ENCODE data around the gene ANKRD16. TPM values are rescaled to one million over a fixed set of nuclear protein-coding genes. Genes with fewer than 3 reads are reported as not detected.

The ANKRD16 gene
- total and polyA plus RNA-seq, 2 of the 8 experiments (the other 6 are each of a cell fraction or from before 2014, with no cell fraction given) = 8.2 to 12.7 TPM

DNA sequence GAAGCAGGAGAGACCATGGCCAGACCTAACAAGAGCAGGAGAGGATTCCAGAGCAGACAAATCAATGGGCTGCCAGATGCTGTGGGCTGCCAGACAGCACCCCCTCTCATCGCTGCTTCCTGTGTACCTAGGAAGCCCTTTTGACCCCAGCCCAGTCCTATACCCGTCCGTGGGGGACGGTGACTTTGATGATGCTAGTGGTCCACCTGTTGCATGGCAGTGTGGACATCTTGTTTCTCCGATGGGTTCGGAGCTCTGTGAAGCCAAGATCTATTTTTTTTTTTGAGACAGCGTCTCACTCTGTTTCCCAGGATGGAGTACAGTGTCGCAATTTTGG lies 58.3 kb downstream of the ANKRD16 start (continued):
- TF ChIP-seq RFX5 (IDR thresholded peaks at IDR 0.05; ENCODE audit: borderline replicate concordance, low read depth, low read length) (no peak), TAF1 (IDR thresholded peaks at IDR 0.05; ENCODE audit: low read depth, low read length) (no peak), POU5F1 (IDR thresholded peaks at IDR 0.05; ENCODE audit: low read depth, low read length) (no peak), CHD1 (IDR thresholded peaks at IDR 0.05; ENCODE audit: low read depth, low read length) (no peak), CTBP2 (IDR thresholded peaks at IDR 0.05; ENCODE audit: borderline replicate concordance, insufficient read depth, insufficient read length, low read length) (no peak), KDM1A (IDR thresholded peaks at IDR 0.05; ENCODE audit: borderline replicate concordance, low read length) (no peak), SIRT6 (IDR thresholded peaks at IDR 0.05; ENCODE audit: low read length) (no peak), RXRA (IDR thresholded peaks at IDR 0.05; ENCODE audit: insufficient read depth, low read depth, low read length) (no peak), ASH2L (IDR thresholded peaks at IDR 0.05; ENCODE audit: low read length) (no peak), NANOG (IDR thresholded peaks at IDR 0.05; ENCODE audit: insufficient read depth, low read depth, low read length, poor library complexity, severe bottlenecking) (no peak), CREB1 (IDR thresholded peaks at IDR 0.05) (no peak), EGR1 (IDR thresholded peaks at IDR 0.05; ENCODE audit: borderline replicate concordance, low read depth, low read length) (no peak)
- TF ChIP-seq, protein P1, sequence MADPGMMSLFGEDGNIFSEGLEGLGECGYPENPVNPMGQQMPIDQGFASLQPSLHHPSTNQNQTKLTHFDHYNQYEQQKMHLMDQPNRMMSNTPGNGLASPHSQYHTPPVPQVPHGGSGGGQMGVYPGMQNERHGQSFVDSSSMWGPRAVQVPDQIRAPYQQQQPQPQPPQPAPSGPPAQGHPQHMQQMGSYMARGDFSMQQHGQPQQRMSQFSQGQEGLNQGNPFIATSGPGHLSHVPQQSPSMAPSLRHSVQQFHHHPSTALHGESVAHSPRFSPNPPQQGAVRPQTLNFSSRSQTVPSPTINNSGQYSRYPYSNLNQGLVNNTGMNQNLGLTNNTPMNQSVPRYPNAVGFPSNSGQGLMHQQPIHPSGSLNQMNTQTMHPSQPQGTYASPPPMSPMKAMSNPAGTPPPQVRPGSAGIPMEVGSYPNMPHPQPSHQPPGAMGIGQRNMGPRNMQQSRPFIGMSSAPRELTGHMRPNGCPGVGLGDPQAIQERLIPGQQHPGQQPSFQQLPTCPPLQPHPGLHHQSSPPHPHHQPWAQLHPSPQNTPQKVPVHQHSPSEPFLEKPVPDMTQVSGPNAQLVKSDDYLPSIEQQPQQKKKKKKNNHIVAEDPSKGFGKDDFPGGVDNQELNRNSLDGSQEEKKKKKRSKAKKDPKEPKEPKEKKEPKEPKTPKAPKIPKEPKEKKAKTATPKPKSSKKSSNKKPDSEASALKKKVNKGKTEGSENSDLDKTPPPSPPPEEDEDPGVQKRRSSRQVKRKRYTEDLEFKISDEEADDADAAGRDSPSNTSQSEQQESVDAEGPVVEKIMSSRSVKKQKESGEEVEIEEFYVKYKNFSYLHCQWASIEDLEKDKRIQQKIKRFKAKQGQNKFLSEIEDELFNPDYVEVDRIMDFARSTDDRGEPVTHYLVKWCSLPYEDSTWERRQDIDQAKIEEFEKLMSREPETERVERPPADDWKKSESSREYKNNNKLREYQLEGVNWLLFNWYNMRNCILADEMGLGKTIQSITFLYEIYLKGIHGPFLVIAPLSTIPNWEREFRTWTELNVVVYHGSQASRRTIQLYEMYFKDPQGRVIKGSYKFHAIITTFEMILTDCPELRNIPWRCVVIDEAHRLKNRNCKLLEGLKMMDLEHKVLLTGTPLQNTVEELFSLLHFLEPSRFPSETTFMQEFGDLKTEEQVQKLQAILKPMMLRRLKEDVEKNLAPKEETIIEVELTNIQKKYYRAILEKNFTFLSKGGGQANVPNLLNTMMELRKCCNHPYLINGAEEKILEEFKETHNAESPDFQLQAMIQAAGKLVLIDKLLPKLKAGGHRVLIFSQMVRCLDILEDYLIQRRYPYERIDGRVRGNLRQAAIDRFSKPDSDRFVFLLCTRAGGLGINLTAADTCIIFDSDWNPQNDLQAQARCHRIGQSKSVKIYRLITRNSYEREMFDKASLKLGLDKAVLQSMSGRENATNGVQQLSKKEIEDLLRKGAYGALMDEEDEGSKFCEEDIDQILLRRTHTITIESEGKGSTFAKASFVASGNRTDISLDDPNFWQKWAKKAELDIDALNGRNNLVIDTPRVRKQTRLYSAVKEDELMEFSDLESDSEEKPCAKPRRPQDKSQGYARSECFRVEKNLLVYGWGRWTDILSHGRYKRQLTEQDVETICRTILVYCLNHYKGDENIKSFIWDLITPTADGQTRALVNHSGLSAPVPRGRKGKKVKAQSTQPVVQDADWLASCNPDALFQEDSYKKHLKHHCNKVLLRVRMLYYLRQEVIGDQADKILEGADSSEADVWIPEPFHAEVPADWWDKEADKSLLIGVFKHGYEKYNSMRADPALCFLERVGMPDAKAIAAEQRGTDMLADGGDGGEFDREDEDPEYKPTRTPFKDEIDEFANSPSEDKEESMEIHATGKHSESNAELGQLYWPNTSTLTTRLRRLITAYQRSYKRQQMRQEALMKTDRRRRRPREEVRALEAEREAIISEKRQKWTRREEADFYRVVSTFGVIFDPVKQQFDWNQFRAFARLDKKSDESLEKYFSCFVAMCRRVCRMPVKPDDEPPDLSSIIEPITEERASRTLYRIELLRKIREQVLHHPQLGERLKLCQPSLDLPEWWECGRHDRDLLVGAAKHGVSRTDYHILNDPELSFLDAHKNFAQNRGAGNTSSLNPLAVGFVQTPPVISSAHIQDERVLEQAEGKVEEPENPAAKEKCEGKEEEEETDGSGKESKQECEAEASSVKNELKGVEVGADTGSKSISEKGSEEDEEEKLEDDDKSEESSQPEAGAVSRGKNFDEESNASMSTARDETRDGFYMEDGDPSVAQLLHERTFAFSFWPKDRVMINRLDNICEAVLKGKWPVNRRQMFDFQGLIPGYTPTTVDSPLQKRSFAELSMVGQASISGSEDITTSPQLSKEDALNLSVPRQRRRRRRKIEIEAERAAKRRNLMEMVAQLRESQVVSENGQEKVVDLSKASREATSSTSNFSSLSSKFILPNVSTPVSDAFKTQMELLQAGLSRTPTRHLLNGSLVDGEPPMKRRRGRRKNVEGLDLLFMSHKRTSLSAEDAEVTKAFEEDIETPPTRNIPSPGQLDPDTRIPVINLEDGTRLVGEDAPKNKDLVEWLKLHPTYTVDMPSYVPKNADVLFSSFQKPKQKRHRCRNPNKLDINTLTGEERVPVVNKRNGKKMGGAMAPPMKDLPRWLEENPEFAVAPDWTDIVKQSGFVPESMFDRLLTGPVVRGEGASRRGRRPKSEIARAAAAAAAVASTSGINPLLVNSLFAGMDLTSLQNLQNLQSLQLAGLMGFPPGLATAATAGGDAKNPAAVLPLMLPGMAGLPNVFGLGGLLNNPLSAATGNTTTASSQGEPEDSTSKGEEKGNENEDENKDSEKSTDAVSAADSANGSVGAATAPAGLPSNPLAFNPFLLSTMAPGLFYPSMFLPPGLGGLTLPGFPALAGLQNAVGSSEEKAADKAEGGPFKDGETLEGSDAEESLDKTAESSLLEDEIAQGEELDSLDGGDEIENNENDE (IDR thresholded peaks at IDR 0.05; ENCODE audit: insufficient replicate concordance, low read length) = no peak
